D341Med (cell line): ENCODE measurements around the gene TMEM243.

Experiments used
- DNase-seq: peaks from one replicate; pipeline ENCODE4 v3.0.0; 2012; ENCODE audit warnings: low spot score

The TMEM243 gene

GRCh38 chr7:87156709-87157108, 62.8 kb downstream of the TMEM243 start:
- DNase-seq, result no peak

DNA sequence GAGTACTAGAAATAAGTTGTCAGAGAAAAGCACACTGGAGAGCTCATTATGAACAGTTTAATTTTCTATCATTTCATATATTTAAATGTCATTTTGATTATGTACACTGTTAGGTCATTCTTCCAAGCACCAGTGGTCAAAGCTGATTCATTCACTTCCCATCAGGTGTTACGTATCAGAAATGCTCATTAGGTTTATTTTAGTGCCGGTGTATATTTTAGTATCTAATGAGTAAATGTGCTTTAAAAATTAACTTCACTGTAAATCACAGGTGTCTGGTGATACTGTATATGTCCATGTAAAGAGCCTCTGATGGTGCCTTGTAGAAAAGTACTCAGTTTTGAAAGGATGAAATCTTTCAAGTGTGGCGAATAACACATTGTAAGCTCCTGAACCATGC, 63.7 kb downstream of the TMEM243 start:
- DNase-seq, result no peak

- no peak for DNase-seq
Measured at GRCh38 chr7:87154569-87154968, 65.0 kb downstream of the TMEM243 start.

- DNase-seq, result no peak
Measured at GRCh38 chr7:87154166-87154565, 65.4 kb downstream of the TMEM243 start.

DNA sequence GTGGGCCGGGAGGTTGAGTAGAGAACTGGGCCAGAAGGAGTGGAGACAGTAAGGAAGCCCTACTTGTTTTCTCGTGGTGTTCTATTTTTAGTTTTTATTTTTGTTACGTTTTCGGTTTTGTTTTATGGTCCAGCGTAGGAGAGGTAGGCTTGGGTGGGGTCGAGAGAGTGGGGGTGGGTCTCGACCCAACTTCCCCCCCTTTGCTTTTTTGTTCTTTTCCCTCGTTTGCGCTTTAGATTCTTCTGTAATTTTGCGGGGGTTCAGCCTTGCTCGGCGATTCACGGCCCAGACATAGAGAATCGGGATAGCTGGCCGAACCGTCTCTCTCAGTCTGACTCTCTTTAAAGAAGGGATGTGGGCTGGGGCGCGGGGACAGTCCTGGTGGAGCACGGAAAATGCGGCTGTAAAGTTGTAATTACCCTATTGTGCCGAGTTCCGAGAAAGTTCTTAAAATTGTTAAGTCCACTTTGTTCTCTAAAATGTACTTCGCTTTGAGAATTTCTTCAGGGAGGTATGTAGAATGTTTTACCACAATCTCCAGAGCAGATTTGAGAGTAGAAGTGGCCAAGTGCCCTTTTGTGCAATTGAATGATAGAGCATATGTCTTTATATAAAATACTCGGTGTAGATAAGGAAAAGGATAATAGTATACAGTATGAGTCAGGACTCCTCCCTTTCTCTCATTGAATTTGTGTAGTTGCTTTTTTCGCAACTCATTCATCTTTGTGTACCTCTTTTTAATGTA, 66.5 kb downstream of the TMEM243 start:
- peak; percentile 47 for DNase-seq

DNA sequence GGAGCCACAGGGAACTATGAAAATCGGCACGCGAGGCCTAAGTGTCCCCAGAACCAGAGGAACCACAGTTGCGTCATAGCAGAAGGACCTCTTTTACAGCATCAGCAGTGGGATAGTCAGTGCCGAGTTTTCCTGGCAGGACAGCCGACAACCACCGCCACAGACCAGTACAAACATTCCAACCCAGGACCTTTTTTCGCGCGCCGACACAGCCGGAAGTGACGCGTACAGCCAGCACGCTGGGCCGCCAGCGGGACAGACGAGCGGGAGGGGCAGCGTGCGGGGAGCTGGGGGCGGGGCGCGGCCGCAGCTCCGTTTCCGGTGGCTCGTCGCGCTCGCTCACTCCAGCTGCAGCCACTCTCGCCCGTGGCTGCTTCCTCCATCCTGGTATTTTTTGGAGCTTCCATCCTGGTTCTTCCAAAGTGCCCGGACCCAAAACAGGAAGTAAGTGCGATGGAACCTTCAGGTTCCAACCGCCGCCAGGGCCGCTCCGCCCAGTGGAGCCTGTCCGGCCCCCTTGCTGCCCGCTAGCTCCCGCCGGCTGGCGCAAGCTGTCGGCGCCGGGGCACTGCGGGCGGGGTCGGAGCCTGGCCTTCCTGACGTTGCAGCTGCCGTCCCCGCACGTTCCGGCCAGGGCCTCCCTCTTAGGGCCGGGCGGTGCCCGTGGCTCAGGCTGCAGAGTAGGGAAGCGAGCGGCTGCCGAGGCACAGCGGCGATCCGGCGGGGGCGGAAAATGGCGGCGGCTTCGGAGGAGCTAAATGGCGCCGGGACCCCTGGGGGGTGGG, 67.2 kb downstream of the TMEM243 start, which contains the start of gene DMTF1:
Gene DMTF1 (plus strand): TSS at position 342 of the 785 bp plus-strand sequence. CDS start 12,489 bp downstream, outside the sequence.
- peak; percentile 98 for DNase-seq

DNA sequence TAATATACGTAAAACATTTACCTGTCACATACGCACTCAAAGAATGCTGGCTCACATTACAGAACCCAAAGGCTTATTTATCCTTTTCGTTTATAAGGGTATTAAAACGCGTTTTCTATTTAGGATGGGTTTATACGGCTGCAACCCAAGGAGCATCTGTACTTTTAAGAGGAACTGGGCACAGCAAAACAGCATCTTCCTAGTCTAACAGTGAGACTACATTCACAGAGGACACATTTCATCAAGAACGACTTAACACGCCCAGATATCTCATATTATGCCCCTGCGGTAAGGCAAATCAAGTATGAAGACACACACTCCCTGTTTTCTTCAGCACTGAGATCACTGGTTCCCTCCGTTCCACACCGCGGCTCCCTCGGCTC, 67.8 kb downstream of the TMEM243 start:
- DNase-seq, result no peak

DNA sequence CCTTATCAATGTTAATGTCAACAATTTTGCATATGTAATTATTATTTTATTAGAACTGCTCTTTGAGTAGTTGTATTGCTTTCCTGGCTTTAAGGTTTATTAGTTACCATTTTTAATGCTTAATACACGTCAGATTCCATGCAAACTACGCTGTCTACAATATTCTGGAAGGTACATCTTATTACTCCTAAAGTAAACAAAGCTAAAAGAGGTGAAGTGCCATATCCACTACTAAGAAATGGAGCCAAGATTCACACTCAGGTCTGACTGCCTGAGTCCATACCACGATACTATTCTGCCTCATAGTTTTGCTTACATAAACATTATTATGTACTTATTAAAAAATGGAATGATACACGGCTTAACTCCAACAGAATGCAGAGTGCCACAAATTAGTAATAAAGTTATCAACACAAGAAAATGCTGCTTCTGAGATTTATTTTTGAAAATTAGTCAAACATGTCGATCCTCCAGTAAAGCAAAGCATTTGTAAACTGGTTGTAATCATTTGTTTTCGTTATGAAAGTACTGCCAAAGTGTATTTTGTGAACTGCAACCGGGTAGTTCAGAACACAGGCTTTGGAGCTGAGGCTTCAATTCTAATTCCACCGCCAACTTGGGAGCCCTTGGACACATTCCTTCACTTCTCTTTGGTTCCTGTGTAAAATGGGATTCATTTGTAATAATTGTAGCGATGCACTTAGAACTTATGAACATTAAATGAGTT, 68.4 kb downstream of the TMEM243 start:
- DNase-seq, result no peak

- peak; percentile 28 for DNase-seq
Measured at GRCh38 chr7:87148332-87148955, 71.1 kb downstream of the TMEM243 start.

DNA sequence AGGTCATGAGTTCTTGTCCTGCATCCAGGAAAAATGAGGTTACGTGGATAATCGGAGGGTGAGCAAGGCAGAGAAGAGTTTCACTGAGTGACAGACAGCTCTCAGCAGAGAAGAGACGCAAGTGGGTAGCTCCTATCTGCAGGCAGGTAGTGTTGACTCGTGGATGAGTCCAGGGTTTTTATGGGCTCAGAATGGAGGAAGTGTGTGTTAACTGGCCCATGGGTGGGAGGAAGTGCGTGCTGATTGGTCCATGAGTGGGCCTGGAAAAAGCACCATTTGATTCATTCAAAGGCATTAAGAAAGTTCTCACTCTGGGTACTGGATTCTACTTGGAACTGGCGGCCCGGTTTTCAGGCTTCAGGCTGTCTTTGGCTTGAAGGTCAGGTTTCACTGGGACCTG, 72.0 kb downstream of the TMEM243 start:
- DNase-seq, result no peak

DNA sequence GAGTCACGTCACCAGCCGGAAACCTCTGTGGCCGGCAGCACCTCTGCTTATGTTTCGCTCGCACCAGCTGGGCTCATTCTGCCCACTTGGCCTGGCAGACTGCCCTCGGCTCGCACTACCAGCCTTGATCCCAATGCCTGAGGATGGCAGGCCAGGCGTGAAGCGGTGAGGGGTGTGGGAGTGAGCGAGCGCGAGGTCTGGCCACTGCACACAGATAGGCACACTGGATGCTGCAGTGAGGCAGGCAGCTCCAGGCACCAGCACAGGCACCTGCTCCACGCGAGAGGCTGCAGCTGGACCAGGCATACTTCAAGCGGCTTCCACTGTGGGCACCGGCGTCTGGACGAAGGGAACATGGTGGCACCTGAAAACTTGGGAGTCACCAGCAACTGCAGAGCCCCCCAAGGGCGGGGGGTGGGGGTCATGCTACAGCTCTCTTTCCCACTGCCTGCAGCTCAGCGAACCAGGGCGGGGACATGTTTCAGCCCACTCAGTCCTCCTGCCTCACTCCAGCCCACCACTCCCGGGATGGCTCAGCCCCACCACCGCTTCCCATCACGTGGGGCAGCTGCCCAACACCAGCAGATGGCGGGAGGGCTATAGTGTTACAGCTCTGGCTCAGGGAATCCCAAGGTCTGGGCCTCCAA, 72.7 kb downstream of the TMEM243 start:
- no peak for DNase-seq
